Measurements from ENCODE around the gene YTHDC2. TPM values are rescaled to one million over a fixed set of nuclear protein-coding genes. Genes with fewer than 3 reads are reported as not detected.

The YTHDC2 gene
- polyA plus RNA-seq, 1 experiment, result 2.5 TPM

GRCh38 chr5:113487781-113488644 is 25.5 kb upstream of the YTHDC2 start, which contains the start of gene MCC:
TSS of gene MCC (minus strand) at chr5:113488453.
- peak; percentile 41 for DNase-seq (ENCODE audit: low read depth)
- TF ChIP-seq CTCF (IDR thresholded peaks at IDR 0.05; ENCODE audit: insufficient read depth, low read depth, low read length), result no peak
- Histone ChIP-seq H3K27me3 (ENCODE audit: control insufficient read depth, insufficient read depth, low read length) (no peaks in the 10 kb centered on the region; the same call in 1 of the 2 replicates), H3K36me3 (ENCODE audit: control insufficient read depth, insufficient read depth, low read length) (no peaks in the 10 kb centered on the region), H3K4me3 (ENCODE audit: low read depth, low read length) (peak within 1 kb of the TSS; percentile 60)
- CTCF ChIA-PET, result interaction anchor here (1.1 to 1.9 kb wide), 2 partner anchors 14 to 15 kb away, joined by 3 to 7 read pairs; no protein-coding TSS in a partner anchor
- POLR2A ChIA-PET, result no interaction called here

- ChIA-PET POLR2A (no interaction called here), CTCF (interaction anchor here (1.1 to 1.9 kb wide), 2 partner anchors 14 kb away, joined by 3 to 7 read pairs; no protein-coding TSS in a partner anchor)
- no peak for DNase-seq (ENCODE audit: low read depth)
- no peak for TF ChIP-seq CTCF (IDR thresholded peaks at IDR 0.05; ENCODE audit: insufficient read depth, low read depth, low read length)
- no peaks in the 10 kb centered on the region for H3K36me3 ChIP-seq (ENCODE audit: control insufficient read depth, insufficient read depth, low read length)
- H3K27me3 ChIP-seq (ENCODE audit: control insufficient read depth, insufficient read depth, low read length), result no peaks in the 10 kb centered on the region; the same call in 1 of the 2 replicates
- peak overlapping the region; percentile 60 for H3K4me3 ChIP-seq (ENCODE audit: low read depth, low read length)
Measured at GRCh38 chr5:113488645-113489184, 24.8 kb upstream of the YTHDC2 start.

DNA sequence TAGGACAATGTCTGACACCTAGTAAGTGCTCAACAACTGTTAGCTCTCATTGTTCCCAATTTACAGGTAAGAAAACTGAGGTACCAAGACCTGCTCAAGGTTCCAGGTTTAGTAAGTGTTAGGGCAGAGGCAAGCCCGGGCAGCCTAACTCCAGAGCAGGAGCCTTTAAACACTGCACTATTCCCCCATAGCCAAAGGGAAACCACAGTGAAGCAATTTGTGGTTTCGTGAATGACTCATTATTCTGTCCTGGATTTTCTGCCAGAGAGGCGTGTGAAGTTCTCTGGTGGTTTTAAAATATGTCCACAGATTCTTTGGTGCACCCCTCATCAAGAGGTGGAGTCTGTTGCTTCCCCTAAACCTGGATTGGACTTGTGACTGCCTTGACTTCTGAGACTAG is 24.2 kb upstream of the YTHDC2 start:
- peak; percentile 95 for DNase-seq (ENCODE audit: low read depth)
- H3K4me3 ChIP-seq (ENCODE audit: low read depth, low read length), result no peak overlapping the region
- no peaks in the 10 kb centered on the region for H3K36me3 ChIP-seq (ENCODE audit: control insufficient read depth, insufficient read depth, low read length)
- POLR2A ChIA-PET, result no interaction called here
- H3K27me3 ChIP-seq (ENCODE audit: control insufficient read depth, insufficient read depth, low read length), result no peaks in the 10 kb centered on the region; the same call in 1 of the 2 replicates
- no peak for TF ChIP-seq CTCF (IDR thresholded peaks at IDR 0.05; ENCODE audit: insufficient read depth, low read depth, low read length)
- CTCF ChIA-PET, result interaction anchor here (1.1 kb wide), 1 partner anchor 14 kb away, joined by 3 read pairs; no protein-coding TSS in a partner anchor

GRCh38 chr5:113490317-113490716 is 23.2 kb upstream of the YTHDC2 start:
- Histone ChIP-seq H3K36me3 (ENCODE audit: control insufficient read depth, insufficient read depth, low read length) (no peaks in the 10 kb centered on the region), H3K27me3 (ENCODE audit: control insufficient read depth, insufficient read depth, low read length) (no peaks in the 10 kb centered on the region; the same call in 1 of the 2 replicates), H3K4me3 (ENCODE audit: low read depth, low read length) (no peak overlapping the region)
- no peak for DNase-seq (ENCODE audit: low read depth)
- TF ChIP-seq CTCF (IDR thresholded peaks at IDR 0.05; ENCODE audit: insufficient read depth, low read depth, low read length), result no peak
- ChIA-PET POLR2A (no interaction called here), CTCF (interaction anchor here (0.7 to 1.1 kb wide), 3 partner anchors 13 to 122 kb away, joined by 3 read pairs; no protein-coding TSS in a partner anchor)

DNA sequence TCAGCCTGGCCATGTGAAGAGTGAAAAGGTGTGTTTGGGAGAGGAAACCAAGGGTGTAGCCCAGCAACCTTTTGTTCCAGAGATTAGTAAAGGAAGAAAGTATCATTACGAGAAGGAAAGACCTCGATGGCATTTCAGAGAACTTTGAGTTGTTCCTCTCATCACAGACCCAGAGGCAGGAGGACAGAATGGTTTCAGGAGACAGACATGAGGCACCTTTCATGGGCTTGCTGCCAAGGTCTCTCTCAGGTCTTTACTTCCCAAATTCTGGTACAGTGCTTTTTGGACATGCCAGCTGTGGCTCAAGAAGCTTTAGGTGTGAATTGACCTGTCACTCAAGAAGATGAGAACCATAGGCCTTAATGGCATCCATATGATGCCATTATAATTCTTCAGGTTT is 22.5 kb upstream of the YTHDC2 start:
- no peaks in the 10 kb centered on the region; the same call in 1 of the 2 replicates for H3K27me3 ChIP-seq (ENCODE audit: control insufficient read depth, insufficient read depth, low read length)
- DNase-seq (ENCODE audit: low read depth), result no peak
- no peak overlapping the region for H3K4me3 ChIP-seq (ENCODE audit: low read depth, low read length)
- ChIA-PET CTCF (interaction anchor here (0.9 to 1.1 kb wide), 2 partner anchors 12 to 121 kb away, joined by 3 read pairs; no protein-coding TSS in a partner anchor), POLR2A (no interaction called here)
- H3K36me3 ChIP-seq (ENCODE audit: control insufficient read depth, insufficient read depth, low read length), result no peaks in the 10 kb centered on the region
- no peak for TF ChIP-seq CTCF (IDR thresholded peaks at IDR 0.05; ENCODE audit: insufficient read depth, low read depth, low read length)

All from BJ (cell line).